Ovary (tissue), 3 donors: ENCODE results near the gene BICDL1.

ENCODE experiments used
- CTCF ChIP-seq, 3 donors: fragments of 450-650 bp in 2 of 3; fragments of 200-600 bp in 1 of 3; IDR thresholded peaks; one replicate each; pipeline versions ENCODE4 v1.5.1 to v1.8.0; 2016 to 2022; ENCODE audit warnings: antibody characterized with exemption in 3 of 3, mild to moderate bottlenecking in 1 of 3
- POLR2A ChIP-seq: fragments of 450-650 bp; IDR thresholded peaks from one replicate; pipeline ENCODE4 v1.6.1; 2017; ENCODE audit warnings: antibody characterized with exemption, mild to moderate bottlenecking, moderate library complexity
- donor health status: DM: no; HTN: no; CAD: no.

GRCh38 chr12:120061575-120062214, 72.7 kb downstream of the BICDL1 start:
- no peak for TF ChIP-seq CTCF (IDR thresholded peaks at IDR 0.05)
- TF ChIP-seq POLR2A, result no peak
